ENCODE data around the gene MYH7.
"Not testable (repeated sequence)": the region's sequence is repeated elsewhere in the genome, so short reads cannot be mapped to it uniquely, and the experiment has no call there.

MYH7 gene

DNA sequence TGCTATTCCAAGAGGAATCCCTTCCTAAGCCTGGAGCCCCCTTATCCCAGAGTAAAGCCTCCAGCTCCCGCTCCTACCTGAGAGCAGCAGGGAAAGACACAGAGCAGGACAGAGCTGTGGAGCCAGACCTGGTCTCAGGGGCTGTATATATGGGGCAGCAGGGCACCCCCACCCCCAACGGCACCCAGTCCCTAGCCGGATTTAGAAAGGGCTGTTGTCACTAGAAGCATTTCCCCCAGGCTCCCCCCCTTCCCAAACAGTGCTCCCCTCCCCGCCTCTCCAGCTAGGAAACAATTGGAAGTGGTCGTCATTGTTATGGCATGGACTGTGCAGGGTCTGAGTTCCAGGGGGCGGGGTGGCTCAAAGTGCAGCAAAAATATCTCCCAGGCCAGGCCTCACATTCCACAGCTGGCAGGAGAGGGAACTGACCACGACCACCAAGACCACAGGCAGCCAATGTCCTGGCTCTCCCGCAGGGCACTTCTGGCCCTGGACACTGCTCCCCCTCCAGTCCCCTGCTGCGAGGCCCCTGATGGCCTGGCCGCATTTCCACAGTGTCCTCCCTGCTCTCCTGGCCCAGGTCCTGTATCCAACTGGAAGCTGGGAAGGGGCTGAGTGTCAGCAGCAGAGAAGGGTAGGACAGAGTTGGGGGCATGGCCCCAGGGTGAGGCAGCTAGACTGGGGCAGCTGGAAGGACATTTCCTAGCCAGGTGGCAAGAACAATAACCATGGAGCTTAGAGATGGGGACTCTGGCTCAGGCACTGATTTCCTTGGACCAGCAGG lies at the start of gene MYH7:
MYH7 (minus strand) TSS at position 118 of the 784 bp plus-strand sequence. CDS start 1,928 bp downstream, outside the sequence.
- no peak for DNase-seq (ENCODE audit: low read depth in 2 of 3, low spot score in 1 of 3)

DNA sequence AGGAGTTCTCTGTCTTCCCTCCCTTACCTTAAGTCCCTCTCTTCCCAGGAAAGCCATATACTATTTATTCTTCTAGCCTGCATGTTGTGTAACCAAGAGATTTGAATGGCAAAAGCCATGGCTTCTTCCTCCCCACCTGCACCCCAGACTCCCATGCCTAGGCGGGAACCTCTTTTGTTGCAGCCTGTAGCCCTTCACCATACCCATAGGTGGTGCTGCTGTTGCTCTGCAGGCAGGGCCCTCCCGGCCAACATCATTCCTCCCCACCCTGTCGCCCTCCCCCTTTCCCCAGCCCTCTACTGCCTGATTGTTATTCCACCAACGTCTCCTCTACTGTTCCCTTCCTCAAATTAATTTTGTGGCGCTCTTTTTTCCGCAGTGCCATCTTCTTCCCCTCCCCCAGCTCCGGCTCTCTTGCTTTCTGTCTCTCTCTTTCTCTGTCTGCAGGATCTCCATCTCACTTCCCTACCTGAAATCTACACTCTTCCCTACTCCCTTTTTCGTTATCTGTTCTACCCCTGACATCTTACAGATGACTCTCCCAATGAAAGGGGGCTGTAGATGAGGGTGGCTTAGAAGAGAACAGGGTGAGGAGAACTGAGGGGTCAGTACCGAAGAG lies 47.9 kb upstream of the MYH7 start:
- DNase-seq (ENCODE audit: low read depth in 2 of 3, low spot score in 1 of 3) = no peak

DNA sequence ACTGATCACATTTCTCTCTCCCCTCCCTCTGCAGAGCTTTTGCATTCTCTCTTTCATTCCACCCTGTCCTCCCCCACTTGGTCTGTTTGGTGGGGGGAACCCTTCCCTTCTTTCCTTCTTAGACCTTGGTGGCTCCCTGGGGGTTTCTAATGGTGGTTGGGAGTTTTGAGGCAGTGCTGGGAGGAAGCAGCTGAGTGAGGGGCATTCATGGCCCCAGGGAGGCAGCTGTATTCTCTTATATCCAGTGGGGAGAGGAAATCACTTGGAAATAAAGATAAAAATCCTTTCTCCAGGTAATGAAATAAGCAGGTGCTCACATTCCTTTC lies 47.3 kb upstream of the MYH7 start:
- no peak for DNase-seq (ENCODE audit: low read depth in 2 of 3, low spot score in 1 of 3)

DNA sequence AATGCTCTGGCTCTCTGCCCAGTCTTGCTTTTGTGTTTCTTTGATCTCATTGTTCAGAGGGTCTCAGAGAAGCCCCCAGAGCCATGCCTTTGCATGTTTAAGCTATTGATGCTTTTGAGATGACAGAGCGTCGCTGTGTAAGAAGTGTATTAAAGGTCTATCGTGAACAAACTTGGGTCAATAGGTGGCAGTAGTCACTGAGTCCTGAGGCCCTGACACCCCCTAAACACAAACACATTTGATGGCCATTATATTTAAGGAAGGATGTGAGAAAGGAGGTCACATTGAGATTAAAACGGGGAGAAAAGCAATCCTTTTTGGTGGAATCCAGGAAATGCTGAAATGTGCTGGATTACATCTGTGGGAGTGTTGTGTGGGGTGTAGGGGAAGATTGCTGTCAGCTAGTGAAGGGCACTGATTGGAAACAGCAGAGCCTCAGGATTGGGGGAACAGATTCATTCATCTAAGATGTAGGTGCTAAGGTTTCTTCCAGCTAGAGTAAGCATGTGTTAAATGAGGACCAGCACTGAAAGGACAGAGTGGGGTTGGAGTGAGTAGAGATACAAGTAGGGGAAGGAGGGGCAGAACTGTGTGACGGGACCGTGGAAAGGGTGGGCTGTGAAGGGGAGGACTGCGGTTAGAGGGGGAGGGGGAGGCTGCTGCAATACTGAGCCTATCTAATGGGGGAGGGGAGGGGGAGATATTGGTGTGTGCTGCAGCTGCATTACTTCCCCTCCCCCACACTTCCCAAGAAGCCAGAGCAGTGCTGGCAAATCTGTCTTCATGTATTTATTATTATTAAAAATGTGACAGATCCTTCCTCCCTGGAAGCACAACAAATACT lies 46.7 kb upstream of the MYH7 start:
- DNase-seq (ENCODE audit: low read depth in 2 of 3, low spot score in 1 of 3) = no peak

DNA sequence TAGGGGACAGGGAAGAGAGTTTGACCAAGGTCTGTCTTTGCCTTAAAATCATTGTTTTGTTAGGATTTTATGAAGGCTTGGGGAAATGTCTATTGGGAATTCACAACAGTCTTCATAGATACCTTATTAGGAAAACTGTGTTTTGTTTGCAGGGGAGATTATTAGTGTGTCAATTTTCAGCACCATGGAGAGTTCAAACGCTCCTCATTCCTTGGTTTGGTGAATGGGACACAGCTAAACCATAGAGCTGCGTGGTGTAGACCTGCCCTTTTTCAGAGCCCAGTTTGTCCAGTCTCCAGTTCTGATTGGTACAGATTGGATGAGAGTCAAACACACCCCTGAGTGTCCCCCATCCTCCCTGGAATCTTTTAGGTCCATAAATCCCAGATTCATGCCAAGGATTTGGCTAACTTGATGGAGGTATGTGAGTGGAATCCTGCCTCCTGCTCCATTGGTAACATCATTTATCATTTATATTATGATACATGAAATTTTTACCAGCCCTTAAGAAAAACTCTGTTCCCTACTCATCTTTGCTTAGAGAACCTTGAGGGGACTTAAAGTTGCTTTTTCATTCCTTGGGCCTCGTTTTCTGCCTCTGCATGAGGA lies 46.0 kb upstream of the MYH7 start:
- no peak for DNase-seq (ENCODE audit: low read depth in 2 of 3, low spot score in 1 of 3)

DNA sequence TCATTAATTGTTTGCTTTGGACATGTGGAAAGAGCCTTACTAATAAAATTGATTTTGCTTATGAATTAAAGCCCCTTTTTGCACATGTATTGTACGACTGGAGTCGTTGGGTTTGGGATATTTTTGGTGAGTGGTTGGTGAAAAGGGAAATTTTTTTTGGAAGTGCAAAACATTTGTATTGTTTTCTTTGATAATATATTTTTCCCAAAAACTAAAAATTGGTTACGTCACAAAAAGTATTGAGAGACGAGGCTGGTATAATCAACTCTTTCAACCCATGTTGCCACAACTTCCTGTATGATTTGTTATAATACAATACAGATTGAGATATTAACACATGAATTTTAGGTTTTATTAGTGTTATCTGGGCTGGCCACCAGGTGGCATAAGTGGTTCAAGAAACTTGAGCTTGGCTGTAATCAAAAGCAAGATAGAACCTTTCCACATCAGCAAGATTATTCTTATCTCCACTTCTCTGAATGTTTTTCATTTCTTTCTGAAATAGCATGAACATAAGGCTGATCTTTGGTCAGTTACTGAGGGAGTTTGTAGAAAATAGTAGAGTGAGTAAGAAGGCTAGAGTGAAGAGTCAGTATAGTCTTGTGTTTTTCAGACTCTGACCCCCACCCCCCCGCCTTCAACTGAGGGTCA lies 42.8 kb upstream of the MYH7 start:
- DNase-seq (ENCODE audit: low read depth in 2 of 3, low spot score in 1 of 3) = peak; percentile 15 to 61 (median 32)

DNA sequence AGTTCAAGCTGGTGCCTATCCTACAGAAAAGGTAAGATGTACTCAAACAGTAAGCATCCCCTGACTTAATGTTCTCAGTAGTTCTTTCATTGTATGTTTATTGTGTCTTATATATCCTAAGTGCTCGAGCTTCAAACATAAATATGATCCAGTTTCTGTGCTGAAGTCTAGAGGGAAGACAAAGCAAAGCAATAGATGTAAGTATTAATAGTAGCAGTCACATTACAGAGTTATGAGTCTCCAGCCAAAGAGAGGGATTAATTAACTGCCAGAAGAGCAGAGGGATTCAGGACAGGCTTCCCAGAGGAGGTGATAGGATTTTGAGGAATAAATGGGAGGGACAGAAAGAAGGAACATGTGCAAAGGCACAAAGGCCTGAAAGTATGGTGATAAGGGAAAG lies 35.5 kb upstream of the MYH7 start:
- DNase-seq (ENCODE audit: low read depth in 2 of 3, low spot score in 1 of 3) = no peak

DNA sequence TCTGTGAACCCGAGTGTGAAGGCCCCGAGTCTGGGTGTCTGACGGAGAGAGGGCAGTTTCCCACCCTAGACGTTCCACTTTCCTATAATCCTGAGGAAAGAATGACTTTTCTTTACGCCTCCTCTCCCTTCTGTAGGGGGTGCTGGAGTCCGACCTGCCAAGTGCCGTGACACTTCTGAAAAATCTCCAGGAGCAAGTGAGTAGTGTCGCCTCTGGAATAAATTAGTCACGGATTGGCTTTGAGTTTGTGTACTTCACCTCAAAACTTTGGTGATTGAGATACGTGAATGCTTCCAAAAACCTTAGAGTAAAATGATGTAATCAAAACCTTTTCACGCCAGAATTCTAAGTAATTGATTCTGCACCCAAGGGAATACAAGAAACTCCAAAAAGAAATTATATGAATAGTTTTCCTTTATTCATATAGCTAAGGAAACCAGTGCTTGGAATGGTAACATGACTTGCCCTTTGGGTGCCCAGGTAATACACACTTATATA lies 34.5 kb upstream of the MYH7 start:
- DNase-seq (ENCODE audit: low read depth in 2 of 3, low spot score in 1 of 3) = no peak

DNA sequence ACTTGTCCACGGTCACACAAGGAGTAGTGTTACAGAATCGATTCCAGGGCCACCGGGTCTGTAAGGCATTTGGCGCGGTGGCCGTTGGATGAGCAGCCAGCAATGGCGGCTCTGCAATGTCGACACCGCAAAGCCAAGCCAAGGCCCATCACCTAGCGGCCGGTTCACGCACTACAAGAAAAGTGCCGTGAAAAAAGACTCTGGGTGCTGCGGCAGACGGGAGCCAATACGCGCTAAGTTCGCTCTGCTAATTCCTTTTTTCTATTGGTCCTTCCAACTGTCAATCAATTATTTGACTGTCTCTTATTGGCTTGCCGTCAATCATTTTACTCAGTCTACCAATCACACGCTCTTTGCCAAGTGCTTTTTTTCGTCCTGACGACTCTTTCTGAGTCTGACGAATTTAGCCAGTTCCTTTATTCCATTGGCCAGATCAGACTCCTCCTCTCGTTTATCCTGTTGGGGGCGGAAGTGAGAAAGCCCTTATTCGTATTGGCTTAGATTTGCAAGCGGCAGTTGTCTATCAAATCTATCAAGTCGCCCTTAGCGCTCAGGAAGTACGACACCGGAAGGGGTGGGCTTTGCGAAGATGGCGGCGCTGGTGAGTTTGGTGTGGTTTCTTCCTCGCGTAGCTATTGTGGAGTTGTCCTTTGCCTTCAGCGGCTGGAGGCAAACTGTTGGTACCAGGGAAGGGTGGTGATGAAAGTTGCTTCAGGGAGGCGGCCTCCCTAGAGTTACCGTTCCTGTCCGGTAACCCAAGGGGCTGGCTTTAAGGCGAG lies 33.9 kb upstream of the MYH7 start, which contains the start of gene NGDN:
NGDN (plus strand) TSS at position 577 of the 779 bp plus-strand sequence; CDS start at position 590, 13 bp downstream.
- DNase-seq (ENCODE audit: low read depth in 2 of 3, low spot score in 1 of 3) = peak; percentile 84 to 94 (median 90)

DNA sequence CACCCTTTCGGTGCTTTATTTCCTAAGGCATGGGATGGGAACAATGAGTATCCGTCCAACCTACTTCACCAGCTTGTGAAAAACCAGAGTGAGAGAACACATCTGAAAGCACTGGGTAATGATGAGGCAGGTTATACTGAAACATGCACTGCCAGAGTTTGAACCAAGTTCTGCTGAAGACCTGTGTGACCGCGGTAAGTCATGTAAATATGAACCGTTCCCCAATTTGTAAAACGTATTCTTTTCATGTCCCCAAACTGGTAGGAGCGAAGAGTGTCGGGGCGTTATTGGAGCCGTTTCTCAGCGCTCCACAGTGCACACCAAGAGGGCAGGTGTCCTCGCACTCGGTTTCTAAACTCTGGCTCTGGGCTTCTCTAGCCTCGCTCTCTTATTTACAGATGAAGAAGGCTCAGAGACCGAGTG lies 33.3 kb upstream of the MYH7 start:
- DNase-seq (ENCODE audit: low read depth in 2 of 3, low spot score in 1 of 3) = no peak

DNA sequence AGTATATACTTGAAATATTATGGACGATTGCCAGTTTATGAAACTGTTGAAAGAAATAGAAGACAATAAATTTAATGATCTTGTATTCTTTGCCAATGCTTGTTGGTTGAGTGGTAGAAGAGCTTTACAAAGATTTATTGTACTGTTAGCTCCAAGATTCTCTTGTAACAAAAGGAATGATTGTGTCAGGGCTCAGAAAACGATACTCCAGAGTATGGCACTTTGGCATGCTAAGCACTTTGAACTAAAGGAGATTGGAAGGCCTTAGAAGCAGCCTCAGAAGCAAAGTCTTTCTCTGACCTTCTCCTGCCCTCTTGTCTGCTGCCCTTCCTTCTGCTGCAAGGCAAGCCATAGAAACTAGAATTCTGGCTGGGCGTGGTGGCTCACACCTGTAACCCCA lies 29.8 kb upstream of the MYH7 start:
- DNase-seq (ENCODE audit: low read depth in 2 of 3, low spot score in 1 of 3) = no peak

DNA sequence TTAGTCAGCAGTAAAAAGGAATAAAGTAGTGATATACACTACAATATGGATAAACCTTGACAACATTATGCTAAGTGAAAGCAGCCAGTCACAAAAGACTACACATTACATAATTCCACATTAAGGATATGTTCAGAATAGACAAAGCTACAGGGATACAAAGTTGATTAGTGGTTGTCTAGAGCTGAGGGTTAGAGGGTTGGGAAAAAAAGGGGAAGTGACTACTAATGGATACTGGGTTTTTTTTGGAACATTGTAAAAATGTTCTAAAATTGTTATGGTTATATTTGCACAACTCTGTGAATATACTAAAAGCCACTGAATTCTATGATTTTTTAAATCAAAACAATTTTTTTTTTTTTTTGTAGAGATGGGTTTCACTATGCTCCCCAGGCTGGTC lies 29.2 kb upstream of the MYH7 start:
- DNase-seq (ENCODE audit: low read depth in 2 of 3, low spot score in 1 of 3) = no peak

DNA sequence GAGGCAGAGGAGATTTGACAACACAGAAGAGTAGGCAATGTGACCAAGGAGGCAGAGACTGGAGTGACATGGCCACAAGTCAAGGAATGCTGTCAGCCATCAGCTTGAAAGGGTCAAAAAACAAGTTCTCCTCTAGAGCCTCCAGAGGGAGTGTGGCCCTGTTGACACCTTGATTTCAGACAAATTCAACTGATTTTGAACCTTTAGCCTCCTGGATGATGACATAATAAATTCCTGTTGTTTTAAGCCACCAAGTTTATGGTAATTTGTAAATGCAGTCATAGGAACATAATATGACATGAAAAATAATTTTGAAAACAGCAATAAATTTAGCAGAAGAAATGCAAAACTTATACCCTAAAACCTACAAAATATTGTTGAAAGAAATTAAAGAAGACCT lies 25.5 kb upstream of the MYH7 start:
- DNase-seq (ENCODE audit: low read depth in 2 of 3, low spot score in 1 of 3) = no peak

DNA sequence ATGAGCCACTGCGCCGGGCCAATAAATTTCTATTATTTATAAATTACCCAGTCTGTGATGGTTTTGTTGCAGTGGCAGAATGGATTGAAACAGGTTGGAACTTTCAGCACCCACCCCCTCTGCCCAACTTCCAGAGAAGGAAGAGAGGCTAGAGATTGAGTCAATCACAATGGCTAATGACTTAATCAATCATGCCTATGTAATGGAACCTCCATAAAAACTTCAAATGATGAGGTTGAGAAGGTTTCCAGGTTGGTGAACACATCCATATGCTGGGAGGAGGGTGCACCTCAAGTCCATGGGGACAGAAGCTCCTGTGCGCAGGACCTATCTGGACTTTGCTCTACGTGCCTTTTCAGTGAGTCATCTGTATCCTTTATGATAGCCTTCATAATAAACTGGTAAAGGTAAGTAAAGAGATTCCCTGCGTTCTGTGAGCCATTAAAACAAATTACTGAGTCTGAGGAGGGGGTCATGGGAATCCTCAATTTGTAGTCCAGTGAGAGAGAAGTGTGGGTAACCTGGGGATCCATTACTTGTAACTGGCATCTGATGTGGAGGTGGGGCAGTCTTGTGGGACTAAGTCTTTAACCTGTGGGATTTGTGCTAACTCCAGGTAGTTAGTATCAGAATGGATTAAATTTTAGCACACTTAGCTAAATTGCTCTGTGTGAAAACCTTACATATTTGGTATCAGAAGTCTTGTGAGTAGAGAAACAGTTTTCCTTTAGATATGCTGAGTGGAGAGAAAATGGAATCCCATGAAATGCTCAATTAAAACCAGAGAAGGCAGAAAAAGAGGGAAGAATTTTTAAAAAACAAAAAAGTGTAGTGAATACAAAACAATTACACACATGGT lies 22.4 kb upstream of the MYH7 start:
- no peak for DNase-seq (ENCODE audit: low read depth in 2 of 3, low spot score in 1 of 3)

DNA sequence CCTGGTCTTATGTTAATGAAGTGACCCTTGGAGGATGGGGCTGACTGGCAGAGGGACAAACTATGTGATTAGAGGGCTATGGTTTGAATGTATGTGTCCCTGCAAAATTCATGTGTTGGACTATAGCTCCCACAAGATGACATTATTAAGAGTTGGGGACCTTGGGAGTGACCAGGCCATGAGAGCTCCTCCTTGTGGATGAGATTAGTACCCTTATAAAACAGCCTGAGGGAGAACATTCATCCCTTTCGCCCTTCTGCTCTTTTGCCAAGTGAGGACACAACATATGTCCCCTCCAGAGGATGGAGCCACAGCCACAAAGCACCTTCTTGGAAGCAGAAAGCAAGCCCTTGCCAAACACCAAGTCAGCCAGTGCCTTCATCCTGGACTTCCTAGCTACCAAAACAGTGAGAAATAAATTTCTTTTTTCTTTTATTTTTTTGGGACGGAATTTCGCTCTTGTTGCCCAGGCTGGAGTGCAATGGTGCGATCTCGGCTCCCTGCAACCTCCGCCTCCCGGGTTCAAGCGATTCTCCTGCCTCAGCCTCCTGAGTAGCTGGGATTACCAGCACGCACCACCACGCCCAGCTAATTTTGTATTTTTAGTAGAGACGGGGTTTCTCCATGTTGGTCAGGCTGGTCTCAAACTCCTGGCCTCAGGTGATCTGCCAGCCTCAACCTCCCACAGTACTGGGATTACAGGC lies 21.6 kb upstream of the MYH7 start:
- not testable (repeated sequence) for DNase-seq (ENCODE audit: low read depth in 2 of 3, low spot score in 1 of 3)

DNA sequence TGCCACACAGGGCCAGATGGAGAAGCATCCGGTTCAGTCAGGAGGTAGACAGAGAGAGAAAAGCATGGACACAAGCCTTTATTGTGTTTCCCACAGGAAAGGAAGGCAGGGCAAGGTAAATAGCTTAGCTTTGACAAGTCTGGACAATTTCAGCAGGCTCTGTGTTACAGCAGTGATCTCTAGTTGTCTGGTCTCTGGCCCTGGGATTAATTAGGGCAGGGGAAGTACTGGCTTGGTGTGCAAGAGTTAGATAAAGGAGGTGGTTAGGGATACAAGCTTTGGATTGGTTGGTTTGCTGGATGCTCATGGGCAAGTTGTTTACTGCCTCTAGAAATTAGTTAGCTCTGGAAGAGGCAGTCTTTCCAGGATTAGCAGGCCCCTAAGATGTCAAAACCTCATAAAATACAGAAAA lies 19.0 kb upstream of the MYH7 start:
- no peak for DNase-seq (ENCODE audit: low read depth in 2 of 3, low spot score in 1 of 3)

DNA sequence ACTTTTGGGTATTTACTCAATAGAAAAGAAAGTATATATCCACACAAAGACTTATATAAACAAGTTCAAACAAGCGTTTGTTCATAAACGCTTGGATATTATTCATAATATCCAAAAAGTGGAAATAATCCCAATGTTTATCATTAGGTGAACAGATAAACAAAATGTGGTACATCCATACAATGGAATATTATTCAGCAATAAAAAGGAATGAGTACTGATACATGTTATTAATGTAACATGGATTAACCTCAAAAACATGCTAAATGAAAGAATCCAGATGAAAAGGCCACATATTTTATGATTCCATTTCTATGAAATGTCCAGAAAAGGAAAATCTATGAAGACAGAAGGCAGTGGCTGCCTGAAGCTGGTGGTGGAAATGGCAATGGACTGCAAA lies 16.8 kb upstream of the MYH7 start:
- no peak for DNase-seq (ENCODE audit: low read depth in 2 of 3, low spot score in 1 of 3)

DNA sequence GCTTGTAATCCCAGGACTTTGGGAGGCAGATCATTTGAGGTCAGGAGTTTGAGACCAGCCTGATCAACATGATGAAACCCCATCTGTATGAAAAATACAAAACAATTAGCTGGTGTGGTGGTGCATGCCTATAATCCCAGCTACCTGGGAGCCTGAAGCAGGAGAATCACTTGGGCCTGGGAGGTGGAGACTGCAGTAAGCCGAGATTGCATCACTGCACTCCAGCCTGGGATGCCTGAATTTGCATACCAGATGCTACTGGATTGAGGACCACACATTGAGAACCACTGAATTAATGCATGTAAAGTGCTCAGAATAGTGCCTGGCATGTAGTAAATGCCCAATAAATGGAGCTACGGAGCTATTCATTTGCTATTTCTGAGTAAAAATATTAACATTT lies 14.9 kb upstream of the MYH7 start:
- DNase-seq (ENCODE audit: low read depth in 2 of 3, low spot score in 1 of 3) = no peak

All from stimulated activated CD4-positive, alpha-beta T cell treated with anti-CD3 and anti-CD28 coated beads, Interleukin-12 subunit alpha, Interleukin-12 subunit beta, amount 100 ng/mL, for 48 hours (primary cell).